ENCODE results near the gene SPATA7.
"Not testable (repeated sequence)": the region's sequence is repeated elsewhere in the genome, so short reads cannot be mapped to it uniquely, and the experiment has no call there.

SPATA7 gene, protein sequence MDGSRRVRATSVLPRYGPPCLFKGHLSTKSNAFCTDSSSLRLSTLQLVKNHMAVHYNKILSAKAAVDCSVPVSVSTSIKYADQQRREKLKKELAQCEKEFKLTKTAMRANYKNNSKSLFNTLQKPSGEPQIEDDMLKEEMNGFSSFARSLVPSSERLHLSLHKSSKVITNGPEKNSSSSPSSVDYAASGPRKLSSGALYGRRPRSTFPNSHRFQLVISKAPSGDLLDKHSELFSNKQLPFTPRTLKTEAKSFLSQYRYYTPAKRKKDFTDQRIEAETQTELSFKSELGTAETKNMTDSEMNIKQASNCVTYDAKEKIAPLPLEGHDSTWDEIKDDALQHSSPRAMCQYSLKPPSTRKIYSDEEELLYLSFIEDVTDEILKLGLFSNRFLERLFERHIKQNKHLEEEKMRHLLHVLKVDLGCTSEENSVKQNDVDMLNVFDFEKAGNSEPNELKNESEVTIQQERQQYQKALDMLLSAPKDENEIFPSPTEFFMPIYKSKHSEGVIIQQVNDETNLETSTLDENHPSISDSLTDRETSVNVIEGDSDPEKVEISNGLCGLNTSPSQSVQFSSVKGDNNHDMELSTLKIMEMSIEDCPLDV

DNA sequence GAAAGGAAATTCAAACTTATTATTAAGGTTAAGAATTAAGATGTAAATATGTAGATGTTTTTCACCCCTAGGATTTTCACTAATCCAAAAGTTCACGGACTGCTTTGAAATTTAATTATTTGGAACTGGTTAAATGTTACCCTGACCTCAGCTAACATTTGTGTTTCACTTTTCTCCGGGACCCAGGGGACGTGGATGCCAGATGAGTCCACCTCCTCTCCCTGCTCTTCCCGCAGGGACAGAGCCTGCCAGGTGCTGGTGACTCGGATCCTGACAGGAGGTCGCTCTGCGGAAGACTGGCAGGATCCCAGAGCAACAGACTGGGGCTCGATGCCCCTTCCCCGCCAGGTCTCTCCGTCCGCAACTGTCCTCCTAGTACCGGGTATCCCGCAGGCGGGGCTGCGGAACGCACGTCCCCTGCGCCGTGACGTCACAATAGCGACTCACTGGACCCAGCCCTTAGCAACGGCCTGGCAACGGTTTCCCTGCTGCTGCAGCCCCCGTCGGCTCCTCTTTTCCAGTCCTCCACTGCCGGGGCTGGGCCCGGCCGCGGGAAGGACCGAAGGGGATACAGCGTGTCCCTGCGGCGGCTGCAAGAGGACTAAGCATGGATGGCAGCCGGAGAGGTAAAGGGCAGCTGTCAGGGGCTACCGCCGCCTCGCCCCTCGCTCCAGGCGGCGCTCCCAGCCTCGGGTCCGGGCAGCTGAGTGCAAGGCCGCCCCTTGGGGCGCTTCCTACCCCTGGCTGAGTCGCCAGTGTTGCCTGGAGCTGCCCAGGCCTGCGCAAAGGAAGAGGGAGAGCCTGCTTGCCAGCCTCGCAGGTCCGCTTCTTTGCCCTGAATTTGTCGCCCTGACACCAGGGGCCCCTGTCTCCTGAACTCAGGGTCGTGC is at the start of gene SPATA7:
SPATA7 (plus strand) TSS at position 446 of the 890 bp plus-strand sequence; CDS start at position 608, 162 bp downstream.
- DNase-seq = peak; percentile 91

DNA sequence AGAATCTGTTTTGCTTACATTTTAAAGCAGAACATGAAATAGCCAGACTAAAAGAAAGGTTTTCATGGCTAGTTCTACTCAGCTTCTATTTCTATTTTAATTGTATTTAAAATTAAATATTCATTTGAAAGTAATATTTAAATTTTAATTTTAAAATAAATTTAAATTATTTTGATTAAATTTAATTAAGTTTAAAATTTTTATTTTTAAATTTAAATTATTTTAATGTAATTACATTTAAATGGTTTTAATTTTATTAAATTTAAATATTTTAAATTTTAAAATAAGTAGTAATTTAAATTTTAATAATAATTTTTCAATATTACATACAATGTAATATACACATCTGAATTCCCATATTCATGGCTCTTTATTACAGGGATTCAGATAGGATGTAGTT is 45.1 kb upstream of the SPATA7 start:
- no peak for DNase-seq

DNA sequence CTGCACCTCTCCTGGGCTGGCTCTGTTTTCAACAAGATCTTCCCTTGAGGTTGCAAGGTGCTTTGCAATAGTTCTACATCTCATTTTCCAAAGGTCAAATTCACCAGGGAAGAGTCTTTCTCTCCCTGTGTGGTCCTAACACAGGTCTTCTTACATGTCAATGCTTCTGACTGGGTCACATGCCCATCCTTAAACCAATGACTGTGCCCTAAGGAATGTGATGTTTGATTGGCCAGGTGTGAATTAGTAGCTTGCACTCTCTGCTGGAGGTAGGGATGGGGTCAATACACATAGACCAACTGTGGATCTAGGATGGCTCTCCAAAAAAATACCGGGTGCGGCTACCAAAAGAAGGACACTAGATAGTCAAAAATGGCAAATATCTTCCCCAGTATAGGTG is 42.5 kb upstream of the SPATA7 start:
- no peak for DNase-seq

DNA sequence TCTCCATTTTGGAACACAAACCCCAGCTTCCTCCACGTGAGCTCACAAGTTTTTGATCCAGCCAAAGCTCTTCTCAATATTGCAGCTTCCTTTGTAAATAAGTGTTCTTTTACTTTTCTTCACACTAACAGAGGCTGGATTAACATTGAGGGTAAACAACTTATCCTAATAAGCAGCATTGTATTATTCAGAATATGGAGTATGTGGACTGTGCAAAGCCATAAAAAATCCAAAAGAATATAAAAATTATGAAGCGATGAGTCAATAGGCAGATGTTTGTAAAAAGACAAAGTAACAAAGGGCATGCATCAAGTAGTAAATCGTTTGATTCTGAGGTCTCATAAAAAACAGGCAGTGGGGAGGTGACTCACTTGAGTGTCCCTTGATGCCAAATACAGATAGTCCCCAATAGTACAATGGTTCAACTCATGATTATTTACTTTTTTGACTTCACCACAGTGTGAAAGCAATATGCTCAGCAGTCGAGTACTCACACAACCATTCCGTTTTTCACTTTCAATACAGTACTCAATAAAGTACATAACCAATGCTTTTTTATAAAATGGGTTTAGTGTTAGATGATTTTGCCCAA is 39.3 kb upstream of the SPATA7 start:
- no peak for DNase-seq

DNA sequence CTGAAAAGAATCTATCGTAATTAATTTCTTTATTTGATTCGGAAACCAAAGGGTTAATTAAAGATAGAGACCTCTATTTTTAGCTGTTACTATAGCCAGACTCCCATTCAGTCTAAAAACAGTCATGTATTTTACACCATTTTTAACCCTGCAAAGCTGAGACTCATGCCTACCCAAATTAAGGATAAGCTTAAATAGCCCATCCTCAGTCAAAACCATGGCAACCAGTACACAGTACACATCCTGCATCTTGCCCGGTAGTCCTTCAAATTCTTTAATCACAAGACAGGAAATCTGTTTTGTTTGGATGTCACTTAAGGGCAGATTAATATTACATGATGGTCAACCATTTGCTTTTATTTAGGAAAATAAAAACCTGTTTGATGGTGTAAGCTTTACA is 36.9 kb upstream of the SPATA7 start:
- no peak for DNase-seq

DNA sequence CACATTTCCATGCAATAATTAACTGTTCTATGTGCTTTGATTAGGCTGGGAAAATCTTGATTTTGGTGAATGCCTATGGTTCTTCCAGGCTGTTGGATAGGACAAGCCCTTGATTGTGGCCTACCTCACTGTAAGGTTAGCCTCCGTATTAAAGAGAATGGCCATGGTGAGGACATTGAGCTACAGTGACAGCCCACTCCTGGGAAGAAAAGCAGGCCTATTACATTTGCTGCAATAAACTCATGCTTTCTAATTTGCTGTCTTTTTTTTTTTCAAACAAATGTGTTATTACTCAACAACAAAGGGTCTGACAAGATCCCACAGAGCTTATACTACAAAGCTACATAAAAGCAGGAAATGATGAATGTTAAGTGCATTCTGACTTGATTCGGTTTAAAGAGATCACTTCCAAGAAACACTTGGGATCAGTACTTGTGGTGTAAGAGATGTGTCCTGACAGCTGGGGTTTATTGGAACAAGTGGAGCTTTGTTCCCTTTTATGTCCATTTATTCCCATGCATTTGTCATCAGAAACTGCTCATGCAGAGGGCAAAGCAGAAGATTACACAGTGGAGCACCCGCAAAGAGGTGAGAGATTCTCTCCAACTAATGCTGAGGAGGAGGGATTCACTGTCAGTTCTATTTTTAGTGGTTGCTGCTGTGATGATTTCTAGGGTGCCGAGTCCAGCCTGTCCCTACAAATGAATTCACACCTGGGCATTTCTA is 33.3 kb upstream of the SPATA7 start:
- no peak for DNase-seq

DNA sequence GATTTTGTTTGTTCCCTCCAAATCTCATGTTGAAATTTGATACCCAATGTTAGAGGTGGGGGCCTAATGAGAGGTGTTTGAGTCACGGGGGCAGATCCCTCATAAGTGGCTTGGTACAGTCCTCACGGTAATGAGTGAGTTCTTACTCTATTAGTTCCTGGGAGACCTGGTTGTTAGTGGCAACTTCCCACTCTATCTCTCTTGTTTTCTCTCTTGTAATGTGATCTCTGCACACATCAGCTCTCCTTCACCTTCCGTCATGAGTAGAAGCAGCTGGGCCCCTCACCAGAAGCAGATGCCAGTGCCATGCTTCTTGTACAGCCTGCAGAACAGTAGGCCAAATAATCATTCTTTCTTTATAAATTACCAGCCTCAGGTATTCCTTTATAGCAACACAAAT is 32.8 kb upstream of the SPATA7 start:
- DNase-seq = no peak

DNA sequence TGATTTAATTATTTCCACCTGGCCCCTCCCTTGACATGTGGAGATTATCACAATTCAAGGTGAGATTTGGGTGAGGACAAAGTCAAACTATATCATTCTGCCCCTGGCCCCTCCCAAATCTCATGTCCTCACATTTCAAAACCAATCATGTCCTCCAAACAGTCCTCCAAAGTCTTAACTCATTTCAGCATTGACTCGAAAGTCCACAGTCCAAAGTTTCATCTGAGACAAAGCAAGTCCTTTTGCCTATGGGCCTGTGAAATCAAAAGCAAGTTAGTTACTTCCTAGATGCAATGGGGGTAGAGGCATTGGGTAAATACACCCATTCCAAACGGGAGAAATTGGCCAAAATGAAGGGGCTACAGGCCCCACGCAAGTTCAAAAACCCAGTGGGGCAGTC is 31.1 kb upstream of the SPATA7 start:
- no peak for DNase-seq

DNA sequence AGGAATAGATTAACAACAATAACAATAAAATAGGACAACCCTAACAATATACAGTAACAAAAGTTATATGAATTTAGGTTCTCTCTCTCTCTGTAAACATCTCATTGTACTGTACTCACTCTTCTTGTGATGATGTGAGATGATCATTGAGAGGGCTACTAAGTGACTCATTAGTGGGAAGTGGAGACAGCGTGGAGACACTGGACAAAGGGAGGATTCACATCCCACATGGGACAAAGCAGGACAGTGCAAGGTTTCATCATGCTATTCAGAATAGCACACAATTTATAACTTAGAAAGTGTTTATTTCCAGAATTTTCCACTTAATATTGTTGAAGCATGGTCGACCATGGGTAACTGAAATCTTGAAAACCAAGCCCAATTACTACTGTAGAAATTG is 26.0 kb upstream of the SPATA7 start:
- no peak for DNase-seq

DNA sequence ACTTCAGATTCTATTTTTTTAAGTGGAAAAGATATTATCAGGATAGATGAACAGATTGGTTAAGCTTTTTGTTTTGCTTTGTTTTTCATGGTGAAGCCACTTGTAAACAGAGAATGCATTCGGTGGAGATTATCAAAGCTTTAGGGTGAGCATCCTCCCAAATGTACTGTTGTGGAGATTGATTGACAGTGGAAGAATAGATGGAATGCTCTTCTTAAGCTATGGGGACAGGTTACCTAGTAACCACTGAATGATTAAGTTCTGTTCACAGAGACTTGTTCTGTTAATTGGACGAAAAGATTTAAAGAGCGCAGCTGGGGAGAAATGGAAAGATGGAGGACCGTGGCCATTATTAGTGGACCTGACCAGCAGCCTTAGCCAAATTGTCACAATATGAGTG is 21.8 kb upstream of the SPATA7 start:
- no peak for DNase-seq

DNA sequence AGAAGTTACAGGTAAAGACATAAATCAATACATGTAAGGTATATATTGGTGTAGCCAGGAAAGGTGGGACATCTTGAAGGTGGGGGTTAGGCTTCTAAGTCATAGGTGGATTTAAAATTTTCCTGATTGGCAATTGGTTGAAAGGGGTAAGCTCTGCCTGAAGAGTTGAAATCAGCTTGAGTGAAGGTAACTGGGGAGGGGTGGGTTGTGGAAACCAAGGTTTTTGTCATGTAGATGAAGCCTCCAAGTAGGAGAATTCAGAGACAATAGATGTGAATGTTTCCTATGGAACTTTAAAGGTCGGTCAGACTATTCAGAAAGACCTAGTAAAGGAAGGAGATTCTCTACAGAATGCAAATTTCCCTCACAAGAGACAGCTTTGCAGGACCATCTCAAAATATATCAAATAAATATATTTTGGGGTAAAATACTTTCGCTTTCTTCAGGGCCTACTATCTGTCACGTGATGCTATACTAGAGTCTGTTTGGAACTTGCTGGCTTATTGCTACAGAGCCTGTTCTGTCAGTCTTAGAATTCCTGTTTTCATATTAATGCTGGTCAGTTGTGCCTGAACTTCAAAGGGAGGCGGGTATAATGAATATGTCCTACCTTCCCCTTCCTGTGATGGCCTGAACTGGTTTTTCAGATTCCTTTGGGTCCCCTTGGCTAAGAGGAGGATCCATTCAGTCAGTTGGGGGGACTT is 20.6 kb upstream of the SPATA7 start:
- no peak for DNase-seq

DNA sequence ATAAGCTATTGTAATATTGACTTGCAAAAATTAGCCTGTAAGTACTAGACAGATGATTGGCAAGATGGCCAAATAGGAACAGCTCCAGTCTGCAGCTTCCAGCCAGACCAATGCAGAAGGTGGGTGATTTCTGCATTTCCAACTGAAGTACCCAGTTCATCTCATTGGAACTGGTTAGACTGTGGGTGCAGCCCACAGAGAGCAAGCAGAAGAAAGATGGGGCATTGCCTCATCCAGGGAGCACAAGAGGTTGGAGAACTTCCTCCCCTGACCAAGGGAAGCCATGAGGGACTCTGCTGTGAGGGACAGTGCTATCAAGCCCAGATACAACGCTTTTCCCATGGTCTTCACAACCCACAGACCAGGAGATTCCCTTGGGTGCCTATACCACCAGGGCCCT is 16.0 kb upstream of the SPATA7 start:
- no peak for DNase-seq

DNA sequence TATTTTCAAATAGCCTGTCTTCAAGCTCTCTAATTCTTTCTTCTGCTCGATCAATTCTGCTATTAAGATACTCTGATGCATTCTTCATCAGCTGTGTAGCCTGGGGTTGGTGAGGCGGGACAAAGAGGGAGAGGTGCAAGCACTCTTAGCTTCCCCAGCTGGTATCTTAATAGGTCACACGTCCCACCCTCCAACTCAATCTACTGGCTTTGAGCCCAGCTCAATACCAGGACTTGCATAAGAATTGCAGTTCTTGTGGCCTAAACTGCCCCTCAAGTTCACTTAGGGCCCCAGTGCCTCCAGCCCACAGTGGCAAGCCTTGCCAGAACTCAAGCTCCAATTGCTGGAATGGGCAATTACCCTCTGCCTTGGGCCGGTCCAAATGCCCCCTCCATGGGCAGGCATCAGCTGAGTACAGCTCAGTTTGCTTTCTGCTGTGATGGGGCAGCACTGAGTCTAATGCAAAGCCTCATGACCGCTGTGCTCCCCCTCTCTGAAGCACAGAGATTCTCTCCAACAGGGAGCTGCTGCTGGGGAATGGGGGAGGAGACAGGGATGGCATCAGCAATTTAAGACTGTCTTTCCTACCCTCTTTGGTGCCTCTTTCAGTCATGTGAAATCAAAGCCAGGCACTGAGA is 5.6 kb upstream of the SPATA7 start:
- no peak for DNase-seq

DNA sequence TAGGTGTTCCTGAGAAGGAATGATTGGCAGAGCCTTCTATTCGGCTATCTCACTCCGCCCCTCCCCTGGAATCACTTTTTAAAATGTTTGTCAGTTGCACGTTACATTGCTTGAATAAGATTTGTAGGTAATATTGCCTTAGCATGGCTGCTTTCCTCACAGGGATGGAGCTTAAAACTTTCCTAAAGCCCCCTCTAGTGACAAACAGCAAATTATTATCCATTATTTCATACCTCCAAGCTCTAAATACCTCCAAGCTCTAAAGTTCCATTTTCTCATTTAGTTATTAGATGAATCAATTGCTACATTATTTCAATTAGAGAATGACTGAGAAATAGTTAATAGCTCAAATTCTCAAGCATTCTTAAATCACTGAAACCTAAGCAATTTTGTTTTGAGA is 5.1 kb upstream of the SPATA7 start:
- DNase-seq = no peak

DNA sequence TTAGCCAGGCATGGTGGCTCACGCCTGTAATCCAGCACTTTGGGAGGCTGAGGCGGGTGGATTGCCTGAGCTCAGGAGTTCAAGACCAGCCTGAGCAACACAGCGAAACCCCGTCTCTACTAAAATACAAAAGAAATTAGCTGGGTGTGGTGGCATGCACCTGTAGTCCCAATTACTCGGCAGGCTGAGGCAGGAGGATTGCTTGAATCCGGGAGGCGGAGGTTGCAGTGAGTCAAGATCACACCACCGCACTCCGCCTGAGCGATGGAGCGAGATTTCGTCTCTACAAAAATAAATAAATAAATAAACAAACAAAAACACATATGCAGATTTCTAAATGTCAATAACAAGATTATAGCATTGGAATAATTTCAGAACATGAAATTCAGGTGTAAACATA is 3.8 kb upstream of the SPATA7 start:
- not testable (repeated sequence) for DNase-seq

DNA sequence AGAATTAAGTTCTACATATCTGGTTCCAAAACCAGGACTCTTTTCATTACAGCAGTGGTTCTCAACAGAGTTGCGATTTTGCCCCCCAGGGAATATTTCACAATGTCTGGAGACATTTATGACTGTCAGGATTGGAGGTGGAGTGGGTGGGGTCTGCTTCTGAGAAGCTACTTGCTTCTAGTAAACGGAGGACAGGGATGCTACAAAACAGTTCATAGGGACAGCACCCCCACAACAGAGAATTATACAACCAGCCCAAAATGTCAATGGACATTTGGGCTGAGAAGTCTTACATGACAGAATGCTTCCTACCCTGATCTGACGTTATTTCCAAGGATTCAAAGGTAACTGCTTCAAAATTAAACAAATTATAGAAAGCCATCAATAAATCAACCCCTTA is 739 bp upstream of the SPATA7 start:
- no peak for DNase-seq

DNA sequence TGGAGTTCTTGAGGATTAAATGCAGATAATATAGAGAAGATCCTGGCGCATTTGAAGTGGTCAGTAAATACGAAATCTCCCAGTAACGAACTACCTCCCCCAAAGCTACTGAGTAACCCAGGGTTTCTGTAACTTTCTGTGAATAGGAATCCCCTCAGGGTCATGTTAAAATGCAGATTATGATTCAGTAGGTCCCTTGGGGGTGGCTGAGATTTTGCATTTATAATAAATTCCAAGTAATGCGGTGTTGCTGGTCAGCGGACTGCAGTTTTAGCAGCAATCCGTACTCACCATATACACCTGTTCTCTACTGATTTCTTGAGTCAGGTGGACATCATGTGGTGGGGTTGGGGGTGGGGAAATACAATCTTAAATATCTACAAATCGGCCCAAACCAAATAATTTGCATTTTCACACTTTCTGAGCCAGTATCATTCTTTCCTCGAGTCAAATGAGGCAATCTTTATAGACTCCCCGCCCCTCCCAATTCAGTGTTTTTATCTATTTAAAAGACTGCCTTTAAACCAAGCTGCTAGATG is 868 bp downstream of the SPATA7 start:
- no peak for DNase-seq

DNA sequence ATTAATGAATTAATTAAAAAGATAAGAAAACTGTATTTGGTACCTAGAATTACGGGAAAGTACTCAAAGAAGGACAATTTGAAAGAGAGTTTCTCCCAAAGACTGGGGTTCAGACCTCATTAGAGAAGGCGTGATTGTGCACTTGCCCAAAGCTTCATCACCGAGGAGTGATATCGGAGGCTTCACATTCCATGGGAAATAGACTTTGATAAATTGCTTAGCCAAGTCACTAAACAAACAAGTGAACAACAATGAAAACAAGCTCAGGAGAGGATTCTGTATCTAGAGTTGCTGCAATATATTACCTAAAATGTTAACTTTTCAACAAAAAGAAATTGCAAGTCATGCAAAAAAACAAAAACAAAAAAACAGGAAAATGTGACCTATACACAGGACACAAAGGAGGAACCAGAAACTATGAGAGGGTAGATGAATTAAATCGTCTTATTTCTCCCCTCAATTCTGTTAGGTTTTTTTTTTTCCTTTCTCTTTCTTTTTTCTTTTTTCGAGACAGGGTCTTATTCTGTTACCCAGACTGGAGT is 3.4 kb downstream of the SPATA7 start:
- no peak for DNase-seq

DNA sequence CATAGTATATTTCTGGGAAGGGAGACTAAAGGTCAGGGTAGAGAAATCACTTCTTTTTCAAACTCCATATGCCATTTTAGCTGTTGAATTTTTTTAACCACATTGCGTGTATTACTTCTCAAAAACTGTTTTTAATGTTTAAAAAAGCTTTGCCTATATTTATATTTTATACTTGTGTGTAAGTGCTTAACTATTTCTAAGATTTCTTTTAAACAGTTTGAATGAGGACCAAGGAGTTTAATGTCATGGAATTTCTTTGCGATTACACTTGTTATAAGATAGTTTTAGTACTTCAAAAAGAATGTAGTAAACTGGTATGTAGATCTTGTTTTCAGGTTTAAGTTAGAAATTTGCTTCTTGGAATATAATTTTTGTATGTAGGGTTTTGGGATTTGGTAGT is 7.2 kb downstream of the SPATA7 start:
- DNase-seq = no peak

DNA sequence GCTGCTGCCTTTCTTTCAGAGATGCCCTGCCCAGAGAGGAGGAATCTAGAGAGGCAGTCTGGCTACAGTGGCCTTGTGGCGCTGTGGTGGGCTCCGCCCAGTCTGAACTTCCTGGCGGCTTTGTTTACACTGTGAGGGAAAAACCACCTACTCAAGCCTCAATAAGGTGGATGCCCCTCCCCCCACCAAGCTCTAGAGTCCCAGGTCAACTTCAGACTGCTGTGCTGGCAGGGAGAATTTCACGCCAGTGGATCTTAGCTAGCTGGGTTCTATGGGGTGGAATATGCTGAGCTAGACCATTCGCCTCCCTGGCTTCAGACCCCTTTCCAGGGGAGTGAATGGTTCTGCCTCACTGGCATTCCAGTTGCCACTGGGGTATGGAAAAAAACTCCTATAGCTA is 25.6 kb downstream of the SPATA7 start:
- no peak for DNase-seq

DNA sequence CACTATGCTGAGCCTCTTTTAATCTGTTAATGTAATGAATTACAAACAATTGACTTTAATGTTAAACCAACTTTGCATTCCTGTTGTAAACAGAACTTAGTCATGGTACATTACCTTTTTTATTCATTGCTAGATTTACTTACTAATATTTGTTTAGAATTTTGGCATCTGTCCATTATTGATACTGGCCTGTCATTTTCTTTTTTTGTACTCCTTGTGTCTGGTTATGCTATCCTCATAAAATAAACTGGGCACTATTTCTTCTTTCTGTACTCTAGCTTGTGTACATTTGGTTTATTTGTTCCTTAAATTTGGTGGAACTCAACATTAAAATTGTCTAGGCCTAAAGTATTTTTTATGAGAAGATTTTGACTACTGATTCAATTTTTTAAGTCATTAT is 32.1 kb downstream of the SPATA7 start:
- no peak for DNase-seq
